Activated gamma-delta T cell treated with Interleukin-2 at 50 U/mL for 16 hours (primary cell): Measurements from ENCODE around the gene SLC35F2.
"Not testable (repeated sequence)": the region's sequence is repeated elsewhere in the genome, so short reads cannot be mapped to it uniquely, and the experiment has no call there.

Source experiments
- DNase-seq: peaks from one replicate; pipeline ENCODE4 v3.0.0-alpha.2; 2020

SLC35F2 gene

DNA sequence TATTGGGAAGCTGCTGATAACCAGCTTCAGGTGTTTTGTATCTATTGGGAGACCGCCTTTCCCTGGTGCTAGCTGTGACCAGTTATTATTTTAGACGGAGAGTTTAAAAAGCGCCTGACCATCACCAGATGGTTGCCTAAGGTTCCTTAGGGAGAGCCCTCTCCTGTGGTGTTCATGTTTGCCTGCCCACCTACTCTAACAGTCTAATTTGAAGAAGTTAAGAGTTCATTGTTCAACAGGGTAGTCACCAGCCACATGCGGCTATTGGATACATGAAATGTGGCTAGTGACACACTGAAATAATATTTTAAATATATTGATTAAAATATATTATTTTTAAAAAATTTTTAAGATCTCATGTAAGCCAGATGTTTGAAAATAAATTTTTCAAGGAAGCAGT is 75.5 kb downstream of the SLC35F2 start:
- no peak for DNase-seq

GRCh38 chr11:107780775-107781174 is 77.8 kb downstream of the SLC35F2 start:
- DNase-seq = no peak

DNA sequence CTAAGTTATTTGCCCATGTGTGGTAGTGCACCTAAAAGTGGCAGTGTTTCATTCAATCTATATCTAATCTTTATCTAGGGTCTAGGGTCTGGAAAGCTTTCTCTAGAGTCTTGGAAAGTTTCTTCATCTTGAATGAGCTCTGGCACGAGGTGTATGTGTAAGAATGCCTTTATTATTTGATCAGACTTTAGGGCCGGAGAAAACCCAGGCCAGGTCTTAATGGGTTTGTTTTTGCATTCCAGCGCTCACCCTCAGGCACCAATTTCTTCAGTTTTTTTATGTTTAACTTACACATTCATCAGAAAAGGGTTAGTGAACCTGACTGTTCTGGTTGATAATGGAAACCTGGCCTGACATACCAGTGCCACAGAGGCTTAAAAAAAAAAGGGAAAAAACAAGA is 78.5 kb downstream of the SLC35F2 start:
- DNase-seq = no peak

- no peak for DNase-seq
Measured at GRCh38 chr11:107778839-107779517, 79.6 kb downstream of the SLC35F2 start.

DNA sequence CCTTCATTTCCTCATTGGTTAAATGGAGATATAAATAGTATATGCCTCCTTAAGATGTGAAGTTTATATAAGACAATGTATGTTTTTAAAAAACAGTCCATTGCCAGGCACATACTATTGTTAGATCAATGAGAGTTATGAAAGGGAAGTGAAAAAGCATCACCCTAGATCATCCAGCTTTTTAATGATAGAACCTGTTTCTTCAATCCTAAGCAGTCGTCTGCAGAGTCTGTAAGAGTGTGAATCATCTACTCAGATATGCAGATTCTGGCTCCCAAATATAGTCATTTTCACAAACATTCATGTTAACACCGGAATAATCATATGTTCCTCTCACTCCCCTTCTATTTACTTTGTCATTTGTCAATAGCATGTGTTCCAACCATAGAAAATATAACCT is 81.5 kb downstream of the SLC35F2 start:
- DNase-seq = no peak

DNA sequence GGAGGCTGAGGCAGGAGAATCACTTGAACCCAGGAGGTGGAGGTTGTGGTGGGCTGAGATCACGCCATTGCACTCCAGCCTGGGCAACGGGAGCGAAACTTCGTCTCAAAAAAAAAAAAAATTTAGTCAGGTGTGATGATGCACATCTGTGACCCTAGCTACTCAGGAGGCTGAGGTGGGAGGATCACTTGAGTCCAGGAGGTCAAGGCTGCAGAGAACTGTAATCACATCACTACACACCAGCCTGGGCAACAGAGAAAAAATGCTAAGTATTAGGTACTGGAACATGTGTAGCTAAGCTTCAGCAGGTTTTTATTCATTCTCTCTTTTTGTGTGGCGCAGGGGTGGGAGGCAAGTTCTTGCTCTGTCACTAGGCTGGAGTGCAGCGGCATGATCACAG is 82.5 kb downstream of the SLC35F2 start:
- no peak for DNase-seq

- no peak for DNase-seq
Measured at GRCh38 chr11:107770551-107770951, 88.0 kb downstream of the SLC35F2 start.

- DNase-seq = no peak
Measured at GRCh38 chr11:107769189-107769588, 89.4 kb downstream of the SLC35F2 start.

- DNase-seq = not testable (repeated sequence)
Measured at GRCh38 chr11:107758719-107759355, 99.8 kb downstream of the SLC35F2 start.

DNA sequence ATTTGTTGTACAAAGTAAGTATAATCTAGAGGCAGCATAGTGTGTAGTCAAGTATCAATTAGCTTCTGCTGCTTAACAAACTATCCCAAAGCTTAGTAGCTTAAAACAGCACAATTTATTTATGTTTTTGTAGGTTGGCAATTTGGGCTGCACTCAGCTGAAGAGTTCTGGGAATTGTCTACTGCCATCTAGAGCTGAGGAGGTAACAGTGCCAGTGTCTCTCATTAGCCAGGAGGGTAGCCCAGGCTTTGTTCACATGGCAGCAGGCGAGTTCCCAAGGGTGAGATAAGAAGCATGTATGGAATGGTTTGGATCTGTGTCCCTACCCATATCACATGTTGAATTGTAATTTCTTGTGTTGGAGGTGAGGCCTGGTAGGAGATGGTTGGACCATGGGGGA is 100.9 kb downstream of the SLC35F2 start:
- DNase-seq = no peak

DNA sequence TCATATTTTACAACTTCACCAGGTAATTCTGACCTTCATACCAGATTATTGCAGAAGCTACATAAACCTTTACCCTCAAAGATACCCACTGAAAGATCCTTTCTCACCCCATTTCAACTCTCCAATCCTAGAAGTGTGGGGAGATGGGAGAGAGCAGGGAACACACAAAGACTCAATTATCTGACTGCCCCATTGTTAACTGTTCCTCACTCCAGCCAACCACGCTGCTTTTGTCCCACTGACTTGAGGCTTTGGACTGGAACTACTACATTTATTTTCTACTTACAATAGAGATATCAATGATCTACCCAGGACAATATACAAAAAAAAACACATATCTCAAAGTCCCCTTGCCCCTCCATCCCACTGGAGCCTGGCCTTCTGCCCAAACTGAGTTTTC is 102.0 kb downstream of the SLC35F2 start:
- DNase-seq = no peak

DNA sequence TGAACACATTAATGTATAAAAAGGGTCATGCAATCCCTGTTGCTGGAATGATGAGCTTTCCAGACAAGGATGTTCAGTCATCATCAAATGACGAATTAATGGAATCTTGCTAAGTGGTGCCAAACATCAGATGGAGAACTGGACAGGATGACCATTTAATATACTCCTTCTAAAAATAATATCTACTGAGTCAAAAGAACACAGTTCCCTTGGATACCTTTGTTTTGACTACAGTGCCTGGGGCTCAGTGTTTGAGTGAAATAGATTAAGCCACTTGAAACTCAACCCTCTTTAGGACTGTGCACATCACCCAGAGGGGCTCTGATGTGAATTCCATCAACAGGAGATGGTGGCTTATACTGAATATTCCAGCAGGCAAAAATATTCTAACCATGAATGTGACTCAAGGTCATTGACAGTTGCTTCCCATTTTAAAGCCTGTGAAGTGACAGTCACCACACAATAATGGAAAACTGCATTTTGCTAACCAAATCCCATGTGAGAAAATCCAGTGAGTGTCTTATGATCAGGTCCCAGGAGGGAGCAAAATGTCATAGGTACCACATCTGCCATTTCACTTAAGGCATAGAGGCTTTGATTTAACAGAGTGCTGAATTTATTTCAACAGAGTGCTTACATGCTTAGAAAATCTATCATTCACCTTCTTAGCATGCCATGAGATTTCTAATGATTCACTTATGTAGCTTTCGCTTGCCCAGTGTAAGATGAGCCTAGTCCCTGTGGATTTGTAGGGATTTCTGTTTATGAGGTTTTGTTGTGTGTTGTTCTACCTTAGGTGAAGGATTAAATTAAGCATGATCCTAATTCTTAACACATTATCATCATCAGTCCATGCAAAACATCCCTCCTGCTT is 105.4 kb downstream of the SLC35F2 start:
- no peak for DNase-seq

GRCh38 chr11:107752508-107752907 is 106.1 kb downstream of the SLC35F2 start:
- no peak for DNase-seq

GRCh38 chr11:107751082-107751481 is 107.5 kb downstream of the SLC35F2 start:
- DNase-seq = no peak

GRCh38 chr11:107750313-107750712 is 108.3 kb downstream of the SLC35F2 start:
- DNase-seq = no peak

- no peak for DNase-seq
Measured at GRCh38 chr11:107747622-107748021, 111.0 kb downstream of the SLC35F2 start.

- DNase-seq = no peak
Measured at GRCh38 chr11:107744736-107745135, 113.9 kb downstream of the SLC35F2 start.

- no peak for DNase-seq
Measured at GRCh38 chr11:107743191-107743590, 115.4 kb downstream of the SLC35F2 start.

DNA sequence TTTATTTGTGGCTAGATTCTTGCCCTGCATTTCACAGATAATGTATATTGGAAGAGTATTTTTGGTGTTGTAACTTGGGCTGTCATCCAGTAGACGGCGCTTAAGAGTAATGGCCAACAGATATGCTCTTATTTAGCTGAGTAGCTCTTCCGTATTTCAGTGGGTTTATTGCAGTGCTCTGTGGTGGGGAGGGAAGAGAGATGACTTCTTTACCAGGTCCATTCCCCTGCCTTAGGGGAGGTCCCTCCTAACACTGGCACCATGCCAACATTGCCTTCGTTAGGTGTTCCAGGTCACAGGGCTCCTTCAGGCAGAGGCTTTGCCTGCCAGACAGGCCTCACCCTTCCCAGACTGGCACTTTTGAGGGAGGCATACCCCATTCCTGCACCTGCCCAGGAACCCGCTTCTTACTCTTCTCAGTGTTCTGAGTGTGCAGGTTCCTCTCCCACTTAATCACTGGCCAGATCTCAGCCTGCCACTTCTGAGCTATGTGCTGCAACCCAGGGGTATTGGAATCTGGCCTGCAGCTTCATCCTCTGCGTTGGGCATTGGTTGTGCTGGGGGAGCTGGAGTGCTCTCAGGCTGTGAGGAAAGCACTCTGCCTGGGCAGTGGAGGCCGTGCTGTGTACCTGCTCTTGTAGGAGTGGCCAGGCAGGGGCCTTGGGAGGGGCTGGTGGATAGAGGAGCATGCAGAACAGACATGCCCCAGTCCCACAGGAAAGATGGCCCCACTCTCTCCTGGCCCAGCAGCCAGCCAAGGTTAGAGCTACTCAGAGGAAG is 117.4 kb downstream of the SLC35F2 start:
- DNase-seq = no peak
